Epithelial cell of prostate (primary cell): Measurements from ENCODE around the gene RHOF.
"Not testable (repeated sequence)": the region's sequence is repeated elsewhere in the genome, so short reads cannot be mapped to it uniquely, and the experiment has no call there.

Experiments
- DNase-seq: peaks from one replicate; pipeline ENCODE4 v3.0.0-alpha.2; 2011; ENCODE audit warnings: low read depth, low spot score
- H3K27ac ChIP-seq: fragments of 450-650 bp; 2 replicates; pipeline ENCODE4 v1.5.1; 2017; ENCODE audit warnings: mild to moderate bottlenecking

The RHOF gene

GRCh38 chr12:121778567-121779421 is 14.7 kb downstream of the RHOF start:
- H3K27ac ChIP-seq, result no peak overlapping the region

DNA sequence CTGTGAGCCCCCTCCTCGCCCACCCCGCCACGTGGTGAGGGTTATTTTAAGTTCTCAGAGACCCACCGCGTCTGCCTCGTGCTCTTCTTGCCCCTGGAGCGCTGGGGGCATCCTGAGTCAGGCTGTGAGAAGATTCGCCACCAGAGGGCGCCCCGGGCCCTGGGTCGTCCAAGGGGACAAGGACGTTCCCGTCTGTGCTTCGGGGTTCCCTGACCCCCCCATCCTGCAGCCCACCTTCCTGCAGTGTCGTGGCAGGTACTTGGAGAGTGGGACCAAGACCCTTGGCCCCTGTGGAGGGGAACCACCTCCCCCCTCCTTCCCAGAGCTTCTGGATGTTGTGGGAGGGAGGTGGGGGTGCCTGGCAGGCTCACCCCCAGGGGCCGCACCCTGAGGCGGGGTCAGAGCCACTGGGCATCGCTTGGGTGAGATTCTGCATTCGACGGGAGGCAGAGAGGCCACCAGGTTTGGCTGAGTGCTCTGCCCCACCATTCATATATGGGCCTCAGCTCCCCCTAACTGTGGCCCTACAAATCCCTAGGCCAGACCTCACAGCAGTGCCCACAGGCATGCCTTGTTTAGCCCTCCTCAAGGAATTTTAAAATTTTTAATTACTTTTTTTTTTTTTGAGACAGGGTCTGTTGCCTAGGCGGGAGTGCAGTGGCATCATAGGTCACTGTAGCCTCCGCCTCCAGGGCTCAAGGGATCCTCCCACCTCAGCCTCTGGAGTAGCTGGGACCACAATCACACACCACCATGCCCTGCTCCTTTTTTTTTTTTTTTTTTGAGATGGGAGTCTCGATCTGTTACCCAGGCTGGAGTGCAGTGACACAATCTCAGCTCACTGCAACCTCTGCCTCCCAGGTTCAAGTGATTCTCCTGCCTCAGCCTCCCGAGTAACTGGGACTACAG is 17.0 kb downstream of the RHOF start:
- DNase-seq, result no peak
- H3K27ac ChIP-seq, result no peak overlapping the region

More at GRCh38 chr12:121778567-121779421, 14.7 kb downstream of the RHOF start:
- no peak for DNase-seq

- DNase-seq, result no peak
- no peak overlapping the region for H3K27ac ChIP-seq
These were observed 18.0 kb downstream of the RHOF start for GRCh38 chr12:121775501-121775900.

DNA sequence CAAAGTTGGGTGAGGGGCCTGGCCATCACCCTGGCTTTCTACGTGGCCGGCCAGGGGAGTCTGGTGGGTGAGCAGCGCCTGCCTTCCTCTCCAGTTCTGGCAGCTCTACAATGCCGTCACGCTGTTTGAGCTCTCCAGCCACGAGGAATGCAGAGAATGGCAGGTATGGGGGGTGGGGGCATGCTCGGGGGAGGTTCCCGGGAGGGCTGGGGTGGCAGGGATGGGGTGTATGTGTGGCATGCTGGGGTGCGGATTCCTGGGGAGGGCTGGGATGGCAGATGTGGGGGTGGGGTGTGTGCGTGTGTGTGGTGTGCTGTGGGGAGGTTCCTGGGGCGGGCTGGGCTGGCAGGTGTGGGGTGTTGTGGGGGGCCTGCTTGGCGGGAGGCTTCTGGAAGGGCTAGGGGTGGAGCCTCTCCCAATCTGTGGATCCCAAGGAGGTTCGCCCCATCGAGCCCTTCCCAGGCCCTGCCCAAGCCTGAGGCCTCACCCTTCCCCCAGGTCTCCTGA is 18.5 kb downstream of the RHOF start:
- no peak overlapping the region for H3K27ac ChIP-seq
- DNase-seq, result no peak

GRCh38 chr12:121773011-121773777 is 20.3 kb downstream of the RHOF start:
- no peak for DNase-seq
- no peak overlapping the region for H3K27ac ChIP-seq

DNA sequence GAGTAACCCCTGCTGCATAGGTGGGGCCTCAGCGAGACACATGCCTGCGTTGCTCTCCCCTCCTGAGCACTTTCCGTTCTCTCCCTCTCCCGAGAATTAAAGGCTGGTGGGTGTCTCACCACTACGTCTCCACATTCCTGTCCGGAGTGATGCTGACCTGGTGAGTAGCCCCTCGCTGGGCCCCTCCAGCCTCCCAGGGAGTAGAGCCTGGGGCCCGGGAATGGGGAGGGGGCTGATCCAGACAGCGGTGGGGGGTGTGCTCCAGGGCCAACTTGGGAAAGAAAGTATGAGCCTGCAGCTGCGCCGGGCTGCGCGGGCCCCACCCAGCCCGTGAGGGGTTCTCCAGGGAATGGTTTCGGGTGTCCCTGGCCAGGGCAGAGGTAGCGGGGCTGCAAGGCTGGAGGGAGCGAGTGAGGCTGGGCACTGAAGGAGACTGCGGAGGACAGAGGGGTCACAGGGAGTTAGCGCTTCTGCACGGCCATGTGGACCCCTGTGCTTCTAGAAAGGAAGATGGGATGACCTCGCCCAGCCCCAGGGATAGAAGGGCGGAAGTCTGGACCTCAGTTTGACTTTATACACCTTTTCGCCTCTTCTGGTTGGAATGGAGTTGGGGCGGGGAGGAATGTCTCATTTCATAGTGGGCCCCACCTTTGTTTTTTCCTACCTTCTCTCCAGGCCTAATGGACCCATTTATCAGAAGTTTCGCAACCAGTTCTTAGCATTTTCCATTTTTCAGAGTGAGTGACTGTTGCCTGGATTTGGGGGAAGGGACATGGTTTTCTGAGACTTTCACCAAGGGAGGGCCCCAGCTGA is 22.5 kb downstream of the RHOF start:
- H3K27ac ChIP-seq, result no peak overlapping the region
- DNase-seq, result no peak

DNA sequence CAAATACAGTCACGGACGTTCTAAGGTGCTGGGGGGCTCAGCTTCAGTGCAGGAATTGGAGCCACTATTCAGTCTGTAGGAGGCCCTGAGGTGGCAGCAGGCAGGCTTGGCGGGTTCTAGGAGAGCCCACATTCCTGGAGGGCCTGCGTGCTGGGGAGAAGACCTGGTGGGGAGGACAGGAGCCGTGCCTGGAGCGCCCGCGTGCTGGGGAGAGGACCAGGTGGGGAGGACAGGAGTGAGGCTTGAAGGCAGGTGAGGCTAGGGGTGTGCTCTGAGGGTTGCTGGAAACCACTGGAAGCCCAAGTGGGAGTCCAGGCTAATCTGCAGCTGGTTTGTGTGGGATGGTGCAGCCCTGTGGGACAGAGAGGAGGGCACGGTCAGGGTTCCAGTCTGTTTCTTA is 23.1 kb downstream of the RHOF start:
- H3K27ac ChIP-seq, result no peak overlapping the region
- DNase-seq, result no peak

DNA sequence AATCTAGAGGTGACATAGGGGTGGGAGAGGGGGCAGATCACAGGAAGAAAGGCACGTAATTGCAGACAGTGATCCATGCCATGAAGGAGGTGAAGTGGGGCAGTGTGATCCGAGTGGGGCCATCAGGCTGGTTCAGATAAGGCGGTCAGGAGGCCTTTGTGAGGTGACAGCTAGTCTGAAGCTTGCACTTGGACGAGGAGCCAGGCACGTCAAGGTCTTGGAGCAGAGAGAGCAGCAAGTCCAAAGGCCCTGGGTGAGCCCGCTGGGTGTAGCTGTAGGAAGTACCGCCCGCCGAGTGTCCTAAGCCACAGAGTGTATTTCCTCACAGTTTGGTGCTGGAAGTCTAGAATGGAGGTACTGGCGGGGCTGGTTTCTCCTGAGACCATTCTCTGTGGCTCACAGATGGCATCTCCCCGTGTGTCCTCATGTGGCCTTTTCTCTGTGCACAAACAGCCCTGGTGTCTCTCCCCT is 23.6 kb downstream of the RHOF start:
- no peak overlapping the region for H3K27ac ChIP-seq
- DNase-seq, result no peak

DNA sequence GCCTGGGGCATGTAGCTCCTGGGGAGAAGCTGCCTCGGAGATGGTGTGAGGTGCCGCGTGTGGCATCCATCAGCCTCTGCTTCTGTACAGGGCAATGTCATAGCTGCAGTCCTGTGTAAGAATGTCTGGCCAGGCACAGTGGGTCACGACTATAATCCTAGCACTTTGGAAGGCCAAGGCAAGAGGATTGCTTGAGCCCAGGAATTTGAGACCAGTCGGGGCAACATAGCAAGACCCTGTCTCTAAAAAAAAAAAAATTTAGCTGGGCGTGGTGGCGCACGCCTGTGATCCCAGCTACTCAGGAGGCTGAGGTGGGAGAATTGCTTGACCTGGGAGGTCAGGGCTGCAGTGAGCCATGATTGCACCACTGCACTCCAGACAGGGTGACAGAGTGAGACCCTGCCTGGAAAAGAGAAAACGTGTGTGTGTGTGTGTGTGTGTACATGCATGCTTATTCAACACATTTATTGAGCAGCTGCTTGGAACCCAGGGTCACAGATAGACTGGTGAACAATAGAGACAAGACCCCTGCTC is 24.1 kb downstream of the RHOF start:
- H3K27ac ChIP-seq, result no peak overlapping the region
- no peak for DNase-seq

DNA sequence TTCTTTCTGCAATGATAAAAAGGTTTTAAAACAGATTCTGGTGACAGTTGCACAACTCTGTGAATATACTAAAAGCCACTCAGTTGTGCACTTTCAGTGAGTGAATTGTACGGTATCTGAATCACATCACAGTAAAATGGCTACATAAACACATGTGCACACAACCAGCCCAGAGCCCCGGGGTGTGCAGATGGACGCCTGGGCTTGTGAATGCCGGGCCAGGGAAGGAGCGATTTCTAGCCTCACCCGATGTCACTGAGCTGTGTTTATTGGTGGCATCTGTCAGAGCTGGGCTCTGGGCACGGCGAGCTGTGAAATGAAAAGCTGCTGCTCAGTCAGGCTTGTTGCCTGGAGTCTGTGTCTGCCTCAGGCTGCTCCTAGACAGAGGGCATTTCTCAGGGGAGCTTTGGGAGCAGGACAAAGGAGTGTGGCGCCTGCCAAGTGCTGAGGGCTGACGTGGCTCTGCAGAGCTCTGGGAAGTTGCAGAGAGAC is 25.9 kb downstream of the RHOF start:
- H3K27ac ChIP-seq, result no peak overlapping the region
- no peak for DNase-seq

- no peak overlapping the region for H3K27ac ChIP-seq
- no peak for DNase-seq
These were observed 27.0 kb downstream of the RHOF start for GRCh38 chr12:121766290-121767039.

- H3K27ac ChIP-seq, result no peak overlapping the region
- no peak for DNase-seq
These were observed 27.9 kb downstream of the RHOF start for GRCh38 chr12:121765573-121765972.

GRCh38 chr12:121764808-121765207 is 28.7 kb downstream of the RHOF start:
- DNase-seq, result no peak
- H3K27ac ChIP-seq, result no peak overlapping the region

DNA sequence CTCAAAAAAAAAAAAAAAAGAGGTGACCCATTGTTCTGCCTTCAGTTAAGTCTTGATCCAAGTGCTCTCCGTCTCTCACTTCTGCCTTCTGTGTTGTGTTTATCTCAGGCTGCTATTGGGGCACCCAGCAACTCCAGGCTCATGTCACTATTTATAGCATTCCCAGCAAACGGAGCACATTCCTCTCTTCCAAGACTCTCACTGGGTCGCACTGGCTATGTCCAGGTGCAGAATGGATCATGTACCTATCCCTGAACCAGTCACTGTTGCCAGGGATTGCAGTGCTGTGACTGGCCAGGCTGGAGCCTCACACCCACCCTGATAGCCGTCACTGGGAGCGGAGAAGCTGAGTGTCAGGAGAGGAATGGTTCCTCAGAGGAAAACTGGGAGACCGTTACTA is 31.2 kb downstream of the RHOF start:
- no peak for DNase-seq
- no peak overlapping the region for H3K27ac ChIP-seq

DNA sequence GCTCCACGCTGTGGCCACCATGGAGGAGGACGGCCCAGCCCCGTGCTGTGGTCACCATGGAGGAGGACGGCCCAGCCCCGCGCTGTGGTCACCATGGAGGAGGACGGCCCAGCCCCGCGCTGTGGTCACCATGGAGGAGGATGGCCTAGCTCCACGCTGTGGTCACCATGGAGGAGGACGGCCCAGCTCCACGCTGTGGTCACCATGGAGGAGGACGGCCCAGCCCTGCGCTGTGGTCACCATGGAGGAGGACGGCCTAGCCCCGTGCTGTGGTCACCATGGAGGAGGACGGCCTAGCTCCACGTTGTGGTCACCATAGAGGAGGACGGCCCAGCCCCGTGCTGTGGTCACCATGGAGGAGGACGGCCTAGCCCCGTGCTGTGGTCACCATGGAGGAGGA is 35.0 kb downstream of the RHOF start:
- DNase-seq, H3K27ac ChIP-seq: not testable (repeated sequence)

DNA sequence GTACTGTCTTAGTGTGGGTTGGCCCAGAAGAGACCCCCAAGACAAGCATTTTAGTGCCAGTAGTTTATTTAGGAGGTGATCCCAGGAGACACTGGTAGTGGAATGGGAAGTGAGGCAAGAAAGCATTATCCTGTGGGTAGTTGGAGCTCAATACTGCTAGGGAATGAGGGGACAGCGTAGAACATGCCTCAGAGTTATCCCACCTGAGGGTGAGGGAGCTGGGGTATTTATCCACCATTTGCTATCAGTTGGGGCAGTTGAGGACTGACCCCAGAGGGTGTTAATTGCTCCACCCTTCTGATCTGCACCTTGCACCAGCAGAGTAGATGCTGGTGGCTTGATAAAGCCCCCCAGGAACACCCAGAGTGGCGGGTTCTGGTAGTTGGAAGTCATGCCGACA is 37.9 kb downstream of the RHOF start:
- H3K27ac ChIP-seq, result no peak overlapping the region
- DNase-seq, result no peak

GRCh38 chr12:121754836-121755235 is 38.7 kb downstream of the RHOF start:
- no peak overlapping the region for H3K27ac ChIP-seq

GRCh38 chr12:121753844-121754264 is 39.6 kb downstream of the RHOF start:
- H3K27ac ChIP-seq, result no peak overlapping the region
- DNase-seq, result no peak

More at GRCh38 chr12:121754836-121755235, 38.7 kb downstream of the RHOF start:
- no peak for DNase-seq
